Measurements from ENCODE around the gene PEX14. TPM values are rescaled to one million over a fixed set of nuclear protein-coding genes. Genes with fewer than 3 reads are reported as not detected.
A peak's percentile ranks its signal among the peaks of the same experiment; 100 is the strongest.

PEX14 gene
- total and polyA plus RNA-seq, 8 donors = 17.3 to 22.9 (median 20.7) TPM

GRCh38 chr1:10434590-10434989, 40.2 kb upstream of the PEX14 start:
- H3K36me3 ChIP-seq = no peaks in the 10 kb centered on the region
- no peak for TF ChIP-seq CTCF (IDR thresholded peaks at IDR 0.05)
- no peaks in the 10 kb centered on the region for H3K27me3 ChIP-seq
- H3K27ac ChIP-seq = no peak overlapping the region
- H3K4me3 ChIP-seq = no peak overlapping the region
- DNase-seq (no peak), ATAC-seq (no peak)
- no peaks in the 10 kb centered on the region for H3K9me3 ChIP-seq
- intact Hi-C loops (cut with DNase I) = loop anchor here in 1 of 2 donors (10.0 kb wide), 1 partner anchor 60 kb away; no protein-coding TSS in a partner anchor
- H3K4me1 ChIP-seq = peaks cover 7 to 23% of the 10 kb centered on the region in 2 donors

- no peaks in the 10 kb centered on the region for H3K9me3 ChIP-seq
- no peak for ATAC-seq
- peaks cover 0 to 1% of the 10 kb centered on the region in 2 donors for H3K4me1 ChIP-seq
- intact Hi-C loops (cut with DNase I) = loop anchor here in 1 of 2 donors (10.0 kb wide), 1 partner anchor 58 kb away; no protein-coding TSS in a partner anchor
- no peaks in the 10 kb centered on the region for H3K27me3 ChIP-seq
- H3K4me3 ChIP-seq = no peak overlapping the region
- peaks cover 0 to 10% of the 10 kb centered on the region in 2 donors for H3K36me3 ChIP-seq
- DNase-seq = no peak
- H3K27ac ChIP-seq = no peak overlapping the region
- no peak for TF ChIP-seq CTCF (IDR thresholded peaks at IDR 0.05)
These were observed 37.7 kb upstream of the PEX14 start for GRCh38 chr1:10437052-10437451.

- Histone ChIP-seq H3K36me3 (peaks cover 0 to 10% of the 10 kb centered on the region in 2 donors), H3K9me3 (no peaks in the 10 kb centered on the region), H3K4me3 (no peak overlapping the region), H3K4me1 (no peaks in the 10 kb centered on the region), H3K27me3 (no peaks in the 10 kb centered on the region), H3K27ac (no peak overlapping the region)
- ATAC-seq (peak; percentile 82), DNase-seq (no peak)
- intact Hi-C loops (cut with DNase I) = loop anchor here in 1 of 2 donors (10.0 kb wide), 1 partner anchor 56 kb away; no protein-coding TSS in a partner anchor
- TF ChIP-seq CTCF (IDR thresholded peaks at IDR 0.05) = no peak
These were observed 36.0 kb upstream of the PEX14 start for GRCh38 chr1:10438677-10439163.

GRCh38 chr1:10440305-10440704, 34.4 kb upstream of the PEX14 start:
- no peak overlapping the region for H3K4me3 ChIP-seq
- DNase-seq = no peak
- no peaks in the 10 kb centered on the region for H3K27me3 ChIP-seq

GRCh38 chr1:10440794-10441193, 34.0 kb upstream of the PEX14 start:
- intact Hi-C loops (cut with DNase I) = no loop called here
- DNase-seq (no peak), ATAC-seq (no peak)
- TF ChIP-seq CTCF (IDR thresholded peaks at IDR 0.05) = no peak
- H3K4me1 ChIP-seq = no peaks in the 10 kb centered on the region
- no peaks in the 10 kb centered on the region for H3K27me3 ChIP-seq
- no peak overlapping the region for H3K4me3 ChIP-seq
- no peaks in the 10 kb centered on the region for H3K9me3 ChIP-seq
- H3K27ac ChIP-seq = no peak overlapping the region
- H3K36me3 ChIP-seq = peaks cover 0 to 14% of the 10 kb centered on the region in 2 donors

More at GRCh38 chr1:10440305-10440704, 34.4 kb upstream of the PEX14 start:
- H3K36me3 ChIP-seq = peaks cover 0 to 14% of the 10 kb centered on the region in 2 donors
- H3K27ac ChIP-seq = no peak overlapping the region
- H3K4me1 ChIP-seq = no peaks in the 10 kb centered on the region
- ATAC-seq = no peak
- intact Hi-C loops (cut with DNase I) = no loop called here
- no peak for TF ChIP-seq CTCF (IDR thresholded peaks at IDR 0.05)
- H3K9me3 ChIP-seq = no peaks in the 10 kb centered on the region
